ENCODE data around the gene YIPF2.

DNA sequence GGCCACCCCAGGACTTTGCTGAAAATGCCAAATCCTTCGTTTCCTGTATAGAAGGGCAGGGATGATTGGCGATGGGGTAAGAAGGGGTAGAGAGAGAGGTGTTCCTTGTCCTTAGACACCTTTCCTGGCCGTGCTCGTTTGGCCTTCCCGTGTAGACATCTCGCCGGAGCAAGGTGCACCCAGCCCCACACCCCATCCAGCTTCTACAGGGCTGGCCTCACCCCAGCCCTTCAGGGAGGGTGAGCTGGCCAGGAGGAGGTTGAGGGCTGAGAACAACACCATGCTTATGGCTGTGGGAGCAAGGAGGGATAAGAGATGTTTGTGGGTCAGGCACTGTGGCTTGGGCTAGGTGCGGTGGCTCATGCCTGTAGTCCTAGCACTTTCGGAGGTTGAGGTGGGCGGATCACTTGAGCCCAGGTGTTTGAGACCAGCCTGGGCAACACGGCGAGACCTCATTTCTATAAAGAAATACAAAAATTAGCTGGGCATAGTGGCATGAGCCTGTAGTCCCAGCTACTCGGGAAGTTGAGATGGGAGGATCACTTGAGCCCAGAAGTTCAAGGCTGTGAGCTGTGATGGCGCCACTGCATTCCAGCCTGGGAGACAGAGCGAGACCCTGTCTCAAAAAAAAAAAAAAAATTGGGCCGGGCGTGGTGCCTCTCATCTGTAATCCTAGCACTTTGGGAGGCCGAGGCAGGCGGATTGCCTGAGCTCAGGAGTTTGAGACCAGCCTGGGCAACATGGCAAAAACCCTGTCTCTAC is 47.9 kb upstream of the YIPF2 start:
- TF ChIP-seq, protein P1, sequence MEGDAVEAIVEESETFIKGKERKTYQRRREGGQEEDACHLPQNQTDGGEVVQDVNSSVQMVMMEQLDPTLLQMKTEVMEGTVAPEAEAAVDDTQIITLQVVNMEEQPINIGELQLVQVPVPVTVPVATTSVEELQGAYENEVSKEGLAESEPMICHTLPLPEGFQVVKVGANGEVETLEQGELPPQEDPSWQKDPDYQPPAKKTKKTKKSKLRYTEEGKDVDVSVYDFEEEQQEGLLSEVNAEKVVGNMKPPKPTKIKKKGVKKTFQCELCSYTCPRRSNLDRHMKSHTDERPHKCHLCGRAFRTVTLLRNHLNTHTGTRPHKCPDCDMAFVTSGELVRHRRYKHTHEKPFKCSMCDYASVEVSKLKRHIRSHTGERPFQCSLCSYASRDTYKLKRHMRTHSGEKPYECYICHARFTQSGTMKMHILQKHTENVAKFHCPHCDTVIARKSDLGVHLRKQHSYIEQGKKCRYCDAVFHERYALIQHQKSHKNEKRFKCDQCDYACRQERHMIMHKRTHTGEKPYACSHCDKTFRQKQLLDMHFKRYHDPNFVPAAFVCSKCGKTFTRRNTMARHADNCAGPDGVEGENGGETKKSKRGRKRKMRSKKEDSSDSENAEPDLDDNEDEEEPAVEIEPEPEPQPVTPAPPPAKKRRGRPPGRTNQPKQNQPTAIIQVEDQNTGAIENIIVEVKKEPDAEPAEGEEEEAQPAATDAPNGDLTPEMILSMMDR (IDR thresholded peaks at IDR 0.05): no peak
- TF ChIP-seq EP300 (IDR thresholded peaks at IDR 0.05): no peak
- no peak for TF ChIP-seq POLR2AphosphoS5 (IDR thresholded peaks at IDR 0.05)
